Right hindlimb (tissue), 1 donor: ENCODE data around the gene SLA2.
"Not testable (repeated sequence)": the region's sequence is repeated elsewhere in the genome, so short reads cannot be mapped to it uniquely, and the experiment has no call there.

ENCODE experiments used
- DNase-seq: peaks from one replicate; pipeline ENCODE4 v3.0.0-alpha.2; 2018

SLA2 gene

GRCh38 chr20:36645998-36646397 lies at the start of gene SLA2:
TSS of gene SLA2 (minus strand) at chr20:36646196. CDS start at chr20:36641335, 4,861 bp downstream.
- peak; percentile 31 for DNase-seq

GRCh38 chr20:36695467-36695866 lies 49.5 kb upstream of the SLA2 start:
- not testable (repeated sequence) for DNase-seq

GRCh38 chr20:36688630-36689029 lies 42.6 kb upstream of the SLA2 start:
- no peak for DNase-seq

- DNase-seq = no peak
Observed at GRCh38 chr20:36687850-36688249, 41.9 kb upstream of the SLA2 start.

- no peak for DNase-seq
Observed at GRCh38 chr20:36686944-36687343, 40.9 kb upstream of the SLA2 start.

- no peak for DNase-seq
Observed at GRCh38 chr20:36686504-36686903, 40.5 kb upstream of the SLA2 start.

GRCh38 chr20:36684747-36685146 lies 38.8 kb upstream of the SLA2 start:
- DNase-seq = no peak

- no peak for DNase-seq
Observed at GRCh38 chr20:36682311-36682710, 36.3 kb upstream of the SLA2 start.

- no peak for DNase-seq
Observed at GRCh38 chr20:36677422-36677771, 31.4 kb upstream of the SLA2 start.

GRCh38 chr20:36676701-36677421 lies 30.9 kb upstream of the SLA2 start:
- DNase-seq = no peak

- DNase-seq = not testable (repeated sequence)
Observed at GRCh38 chr20:36675545-36675944, 29.5 kb upstream of the SLA2 start.

- DNase-seq = no peak
Observed at GRCh38 chr20:36672991-36673390, 27.0 kb upstream of the SLA2 start.

- DNase-seq = no peak
Observed at GRCh38 chr20:36670665-36671357, 24.8 kb upstream of the SLA2 start.

- DNase-seq = no peak
Observed at GRCh38 chr20:36666181-36666740, 20.3 kb upstream of the SLA2 start.

GRCh38 chr20:36663031-36663430 lies 17.0 kb upstream of the SLA2 start:
- DNase-seq = no peak

GRCh38 chr20:36658300-36658699 lies 12.3 kb upstream of the SLA2 start:
- no peak for DNase-seq

- no peak for DNase-seq
Observed at GRCh38 chr20:36656733-36657132, 10.7 kb upstream of the SLA2 start.

- DNase-seq = no peak
Observed at GRCh38 chr20:36655004-36655403, 9.0 kb upstream of the SLA2 start.

GRCh38 chr20:36654506-36654905 lies 8.5 kb upstream of the SLA2 start:
- DNase-seq = no peak

- no peak for DNase-seq
Observed at GRCh38 chr20:36653456-36653855, 7.5 kb upstream of the SLA2 start.

GRCh38 chr20:36647196-36648121 lies 1.5 kb upstream of the SLA2 start:
- DNase-seq = no peak

- DNase-seq = no peak
Observed at GRCh38 chr20:36646678-36647077, 682 bp upstream of the SLA2 start.

- DNase-seq = no peak
Observed at GRCh38 chr20:36645353-36645752, 643 bp downstream of the SLA2 start.
